A673 (cell line): ENCODE results near the gene GSAP. TPM values are rescaled to one million over a fixed set of nuclear protein-coding genes. Genes with fewer than 3 reads are reported as not detected.

ENCODE experiments used
- BruUV-seq: library from RNA; stranded (reverse); fragments of 400-500 nt; replicated peaks from 2 replicates; lab custom pipeline; 2021; lab: Mats Ljungman, UMichigan
- CTCF ChIA-PET: fragments of 300-600 bp; sonication (Branson Sonifier 250); formaldehyde crosslinking; loops from one replicate; lab custom pipeline; 2022; ENCODE audit warnings: antibody characterized with exemption; lab: Charles Lee
- POLR2A ChIA-PET: fragments of 300-600 bp; sonication (Branson Sonifier 250); formaldehyde crosslinking; loops from one replicate; lab custom pipeline; 2022; ENCODE audit warnings: antibody characterized with exemption; ENCODE audit not compliant: low non-redundant PET; lab: Charles Lee
- DNase-seq: peaks from one replicate; pipeline ENCODE4 v3.0.0-alpha.2; 2015; ENCODE audit warnings: low spot score
- H3K27ac ChIP-seq: fragments of 200-600 bp; sonication (generic); 2 replicates; pipeline ENCODE4 v1.5.1; 2016; ENCODE audit warnings: mixed run types, low read depth, mild to moderate bottlenecking, mixed read lengths, antibody characterized with exemption, low read length; ENCODE audit not compliant: poor library complexity, severe bottlenecking
- H3K27me3 ChIP-seq: fragments of 200-600 bp; sonication (generic); replicated peaks from 2 replicates; pipeline ENCODE4 v1.6.1; 2017; ENCODE audit warnings: mixed run types, low read depth, mild to moderate bottlenecking, mixed read lengths, antibody characterized with exemption, low read length; ENCODE audit not compliant: insufficient read depth, poor library complexity
- H3K36me3 ChIP-seq: fragments of 200-600 bp; sonication (generic); 2 replicates; pipeline ENCODE4 v1.6.1; 2016; ENCODE audit warnings: mixed run types, mild to moderate bottlenecking, mixed read lengths, antibody characterized with exemption, low read length; ENCODE audit not compliant: insufficient read depth, poor library complexity, severe bottlenecking
- H3K4me1 ChIP-seq: fragments of 200-600 bp; sonication (generic); 2 replicates; pipeline ENCODE4 v1.6.1; 2017; ENCODE audit warnings: mixed run types, mild to moderate bottlenecking, mixed read lengths, antibody characterized with exemption, low read length; ENCODE audit not compliant: insufficient read depth, poor library complexity, severe bottlenecking
- H3K4me3 ChIP-seq: fragments of 200-600 bp; sonication (generic); 2 replicates; pipeline ENCODE4 v1.5.1; 2016; ENCODE audit warnings: low read depth, mixed run types, mild to moderate bottlenecking, mixed read lengths, low read length; ENCODE audit not compliant: poor library complexity, severe bottlenecking
- H3K9me3 ChIP-seq: fragments of 200-600 bp; sonication (generic); 2 replicates; pipeline ENCODE4 v1.6.1; 2016; ENCODE audit warnings: mixed run types, low read depth, mild to moderate bottlenecking, mixed read lengths, antibody characterized with exemption, low read length; ENCODE audit not compliant: poor library complexity, severe bottlenecking
- CTCF ChIP-seq: fragments of 300-800, 200-600 bp; sonication (generic); conservative IDR thresholded peaks from 2 replicates; pipeline ENCODE4 v1.5.1; 2017; ENCODE audit warnings: low read depth, mild to moderate bottlenecking, antibody characterized with exemption, low read length, moderate library complexity, mixed read lengths
- EZH2 ChIP-seq: fragments of 200-600 bp; sonication (generic); IDR thresholded peaks from 2 replicates; pipeline ENCODE4 v1.6.1; 2017; ENCODE audit warnings: borderline replicate concordance, low read depth, mild to moderate bottlenecking, mixed read lengths, antibody characterized with exemption, low read length; ENCODE audit not compliant: poor library complexity, severe bottlenecking
- intact Hi-C: fragments of 100-400 bp; cut with micrococcal nuclease; formaldehyde crosslinking; loops from one replicate; pipeline ENCODE4 v1.10.0; 2022; ENCODE audit not compliant: unreplicated experiment
- total RNA-seq: library from RNA; stranded (reverse); gene quantifications from 2 replicates; pipeline ENCODE4 v1.2.3, GENCODE V29; 2021

The GSAP gene
- total RNA-seq, 1 experiment from 2014 or later, result 0.15 TPM

GRCh38 chr7:77351539-77352004 is 64.6 kb downstream of the GSAP start:
- intact Hi-C loops, result no loop called here
- no peaks in the 10 kb centered on the region for H3K9me3 ChIP-seq
- ChIA-PET POLR2A (no interaction called here), CTCF (no interaction called here)
- no peaks in the 10 kb centered on the region for H3K4me1 ChIP-seq
- TF ChIP-seq EZH2 (no peak), CTCF (no peak)
- H3K27ac ChIP-seq, result no peak overlapping the region
- no peak overlapping the region for H3K4me3 ChIP-seq
- H3K36me3 ChIP-seq, result no peaks in the 10 kb centered on the region
- no peak for DNase-seq
- H3K27me3 ChIP-seq, result no peaks in the 10 kb centered on the region
- BruUV-seq, result no TSS peak

GRCh38 chr7:77349141-77349540 is 67.0 kb downstream of the GSAP start:
- no peaks in the 10 kb centered on the region for H3K27me3 ChIP-seq
- DNase-seq, result no peak
- no TSS peak for BruUV-seq
- H3K9me3 ChIP-seq, result no peaks in the 10 kb centered on the region
- H3K4me3 ChIP-seq, result no peak overlapping the region
- TF ChIP-seq CTCF, result no peak
- ChIA-PET CTCF (no interaction called here), POLR2A (no interaction called here)
- intact Hi-C loops, result no loop called here
- H3K4me1 ChIP-seq, result no peaks in the 10 kb centered on the region
- no peak overlapping the region for H3K27ac ChIP-seq
- H3K36me3 ChIP-seq, result no peaks in the 10 kb centered on the region

GRCh38 chr7:77348371-77348813 is 67.8 kb downstream of the GSAP start:
- BruUV-seq, result no TSS peak
- ChIA-PET CTCF (no interaction called here), POLR2A (no interaction called here)
- intact Hi-C loops, result no loop called here
- no peaks in the 10 kb centered on the region for H3K36me3 ChIP-seq
- no peaks in the 10 kb centered on the region for H3K9me3 ChIP-seq
- no peak for TF ChIP-seq EZH2
- TF ChIP-seq CTCF, result no peak
- no peak overlapping the region for H3K4me3 ChIP-seq
- H3K27me3 ChIP-seq, result no peaks in the 10 kb centered on the region
- H3K4me1 ChIP-seq, result no peaks in the 10 kb centered on the region
- H3K27ac ChIP-seq, result no peak overlapping the region
- no peak for DNase-seq
